Germinal center (tissue), 1 donor: ENCODE data around the gene CCDC88C.
"Not testable (repeated sequence)": the region's sequence is repeated elsewhere in the genome, so short reads cannot be mapped to it uniquely, and the experiment has no call there.

Experiments
- DNase-seq: peaks from one replicate; pipeline ENCODE4 v3.0.0; 2012; ENCODE audit warnings: mixed read lengths, low spot score

Gene CCDC88C, protein sequence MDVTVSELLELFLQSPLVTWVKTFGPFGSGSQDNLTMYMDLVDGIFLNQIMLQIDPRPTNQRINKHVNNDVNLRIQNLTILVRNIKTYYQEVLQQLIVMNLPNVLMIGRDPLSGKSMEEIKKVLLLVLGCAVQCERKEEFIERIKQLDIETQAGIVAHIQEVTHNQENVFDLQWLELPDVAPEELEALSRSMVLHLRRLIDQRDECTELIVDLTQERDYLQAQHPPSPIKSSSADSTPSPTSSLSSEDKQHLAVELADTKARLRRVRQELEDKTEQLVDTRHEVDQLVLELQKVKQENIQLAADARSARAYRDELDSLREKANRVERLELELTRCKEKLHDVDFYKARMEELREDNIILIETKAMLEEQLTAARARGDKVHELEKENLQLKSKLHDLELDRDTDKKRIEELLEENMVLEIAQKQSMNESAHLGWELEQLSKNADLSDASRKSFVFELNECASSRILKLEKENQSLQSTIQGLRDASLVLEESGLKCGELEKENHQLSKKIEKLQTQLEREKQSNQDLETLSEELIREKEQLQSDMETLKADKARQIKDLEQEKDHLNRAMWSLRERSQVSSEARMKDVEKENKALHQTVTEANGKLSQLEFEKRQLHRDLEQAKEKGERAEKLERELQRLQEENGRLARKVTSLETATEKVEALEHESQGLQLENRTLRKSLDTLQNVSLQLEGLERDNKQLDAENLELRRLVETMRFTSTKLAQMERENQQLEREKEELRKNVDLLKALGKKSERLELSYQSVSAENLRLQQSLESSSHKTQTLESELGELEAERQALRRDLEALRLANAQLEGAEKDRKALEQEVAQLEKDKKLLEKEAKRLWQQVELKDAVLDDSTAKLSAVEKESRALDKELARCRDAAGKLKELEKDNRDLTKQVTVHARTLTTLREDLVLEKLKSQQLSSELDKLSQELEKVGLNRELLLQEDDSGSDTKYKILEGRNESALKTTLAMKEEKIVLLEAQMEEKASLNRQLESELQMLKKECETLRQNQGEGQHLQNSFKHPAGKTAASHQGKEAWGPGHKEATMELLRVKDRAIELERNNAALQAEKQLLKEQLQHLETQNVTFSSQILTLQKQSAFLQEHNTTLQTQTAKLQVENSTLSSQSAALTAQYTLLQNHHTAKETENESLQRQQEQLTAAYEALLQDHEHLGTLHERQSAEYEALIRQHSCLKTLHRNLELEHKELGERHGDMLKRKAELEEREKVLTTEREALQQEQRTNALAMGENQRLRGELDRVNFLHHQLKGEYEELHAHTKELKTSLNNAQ (N-terminal part only)

GRCh38 chr14:91417120-91417982 lies at the start of gene CCDC88C:
Gene CCDC88C (minus strand): TSS chr14:91417820. CDS start chr14:91417690, 130 bp downstream.
- peak; percentile 81 for DNase-seq

- no peak for DNase-seq
These were observed 48.6 kb upstream of the CCDC88C start for GRCh38 chr14:91466192-91466591.

- DNase-seq = no peak
These were observed 47.1 kb upstream of the CCDC88C start for GRCh38 chr14:91464615-91465205.

GRCh38 chr14:91458612-91459011 lies 41.0 kb upstream of the CCDC88C start:
- no peak for DNase-seq

GRCh38 chr14:91456283-91456682 lies 38.7 kb upstream of the CCDC88C start:
- DNase-seq = no peak

DNA sequence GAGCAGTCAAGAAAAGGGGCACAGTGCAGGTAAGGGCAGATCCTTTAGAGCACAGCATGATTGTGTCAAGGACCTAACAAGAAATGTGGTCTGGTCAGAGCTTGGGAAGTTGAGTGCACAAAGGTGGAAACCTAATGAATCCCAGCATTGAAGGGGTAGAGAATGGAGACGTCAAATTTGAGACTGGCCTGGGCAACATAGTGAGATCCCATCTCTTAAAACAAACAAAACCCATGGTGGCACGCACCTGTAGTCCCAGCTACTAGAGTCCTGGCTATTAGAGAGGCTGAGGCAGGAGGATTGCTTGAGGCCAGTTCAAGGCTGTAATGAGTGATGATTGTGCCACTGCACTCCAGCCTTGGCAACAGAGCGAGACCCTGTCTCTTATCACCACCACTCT lies 37.0 kb upstream of the CCDC88C start:
- no peak for DNase-seq

GRCh38 chr14:91454155-91454554 lies 36.5 kb upstream of the CCDC88C start:
- no peak for DNase-seq

DNA sequence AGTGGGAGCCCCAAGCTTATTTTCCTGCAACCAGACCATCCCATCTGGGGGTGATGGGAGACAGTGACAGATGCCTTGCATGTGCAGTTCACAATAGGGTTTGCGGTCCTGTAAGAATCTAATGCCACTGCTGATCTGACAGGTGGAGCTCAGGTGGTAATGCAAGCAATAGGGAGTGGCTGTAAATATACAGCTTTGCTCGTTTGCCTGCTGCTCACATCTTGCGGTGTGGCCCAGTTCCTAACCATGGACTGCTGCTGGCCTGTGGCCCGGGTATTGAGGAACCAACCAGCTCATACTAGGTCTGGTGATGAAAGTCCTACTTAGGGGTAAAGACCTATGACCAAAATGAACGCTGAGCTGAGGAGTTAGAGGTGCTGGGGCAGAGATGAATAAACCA lies 36.1 kb upstream of the CCDC88C start:
- DNase-seq = no peak

- DNase-seq = no peak
These were observed 26.9 kb upstream of the CCDC88C start for GRCh38 chr14:91444335-91445020.

DNA sequence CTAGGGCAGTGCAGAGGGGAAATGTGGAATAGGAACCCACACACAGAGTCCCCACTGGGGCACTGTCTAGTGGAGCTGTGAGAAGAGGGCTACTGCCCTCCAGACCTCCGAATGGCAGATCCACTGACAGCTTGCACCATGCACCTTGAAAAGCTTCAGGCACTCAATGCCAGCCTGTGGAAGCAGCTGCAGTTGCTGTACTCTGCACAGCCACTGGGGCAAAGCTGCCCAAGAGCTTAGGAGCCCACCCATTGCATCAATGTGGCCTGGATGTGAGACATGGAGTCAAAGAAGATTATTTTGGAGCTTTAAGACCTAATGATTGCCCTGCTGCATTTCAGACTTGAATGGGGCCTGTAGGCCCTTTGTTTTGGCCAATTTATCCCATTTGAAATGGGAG lies 21.7 kb upstream of the CCDC88C start:
- no peak for DNase-seq

DNA sequence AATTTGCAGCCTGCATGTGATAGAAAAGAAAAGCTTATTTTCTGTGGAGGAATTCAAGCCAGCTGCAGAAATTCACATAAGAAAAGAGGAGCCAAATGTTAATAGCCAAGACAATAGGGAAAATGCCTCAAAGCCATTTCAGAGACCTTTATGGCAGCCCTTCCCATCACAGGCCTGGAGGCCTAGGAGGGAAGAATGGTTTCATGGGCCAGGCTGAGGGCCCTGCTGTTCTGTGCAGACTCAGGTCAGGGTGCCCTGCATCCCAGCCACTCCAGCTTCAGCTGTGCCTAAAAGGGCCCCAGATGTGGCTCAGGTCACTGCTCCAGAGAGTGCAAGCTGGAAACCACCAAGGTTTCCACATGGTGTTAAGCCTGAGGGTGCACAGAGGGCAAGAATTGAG lies 21.2 kb upstream of the CCDC88C start:
- no peak for DNase-seq

- not testable (repeated sequence) for DNase-seq
These were observed 18.6 kb upstream of the CCDC88C start for GRCh38 chr14:91436266-91436665.

GRCh38 chr14:91429385-91429784 lies 11.8 kb upstream of the CCDC88C start:
- no peak for DNase-seq

DNA sequence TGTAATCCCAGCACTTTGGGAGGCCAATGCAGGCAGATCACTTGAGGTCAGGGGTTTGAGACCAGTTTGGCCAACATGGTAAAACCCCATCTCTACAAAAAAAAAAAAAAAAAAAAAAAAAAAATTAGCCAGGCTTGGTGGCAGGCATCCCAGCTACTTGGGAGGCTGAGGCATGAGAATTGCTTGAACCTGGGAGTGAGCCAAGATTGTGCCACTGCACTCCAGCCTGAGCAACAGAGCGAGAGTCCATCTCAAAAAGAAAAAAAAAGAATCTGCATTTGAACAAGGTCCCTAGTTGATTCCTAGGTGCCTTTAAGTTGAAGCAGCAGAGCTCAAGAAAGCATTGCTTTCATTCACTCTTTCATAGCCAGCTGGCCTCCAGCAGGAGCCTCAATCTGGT lies 11.3 kb upstream of the CCDC88C start:
- not testable (repeated sequence) for DNase-seq

DNA sequence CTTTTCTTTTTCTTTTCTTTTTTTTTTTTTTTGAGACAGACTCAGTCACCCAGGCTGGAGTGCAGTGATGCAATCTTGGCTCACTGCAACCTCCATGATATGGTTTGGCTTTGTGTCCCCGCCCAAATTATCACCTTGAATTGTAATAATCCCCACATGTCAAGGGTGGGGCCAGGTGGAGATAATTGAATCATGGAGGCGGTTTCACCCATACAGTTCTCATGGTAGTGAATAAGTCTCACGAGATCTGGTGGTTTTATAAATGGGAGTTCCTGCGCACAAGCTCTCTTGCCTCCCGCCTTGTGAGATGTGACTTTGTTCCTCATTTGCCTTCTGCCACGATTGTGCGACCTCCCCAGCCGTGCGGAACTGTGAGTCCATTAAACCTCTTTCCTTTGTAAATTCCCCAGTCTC lies 7.9 kb upstream of the CCDC88C start:
- not testable (repeated sequence) for DNase-seq

DNA sequence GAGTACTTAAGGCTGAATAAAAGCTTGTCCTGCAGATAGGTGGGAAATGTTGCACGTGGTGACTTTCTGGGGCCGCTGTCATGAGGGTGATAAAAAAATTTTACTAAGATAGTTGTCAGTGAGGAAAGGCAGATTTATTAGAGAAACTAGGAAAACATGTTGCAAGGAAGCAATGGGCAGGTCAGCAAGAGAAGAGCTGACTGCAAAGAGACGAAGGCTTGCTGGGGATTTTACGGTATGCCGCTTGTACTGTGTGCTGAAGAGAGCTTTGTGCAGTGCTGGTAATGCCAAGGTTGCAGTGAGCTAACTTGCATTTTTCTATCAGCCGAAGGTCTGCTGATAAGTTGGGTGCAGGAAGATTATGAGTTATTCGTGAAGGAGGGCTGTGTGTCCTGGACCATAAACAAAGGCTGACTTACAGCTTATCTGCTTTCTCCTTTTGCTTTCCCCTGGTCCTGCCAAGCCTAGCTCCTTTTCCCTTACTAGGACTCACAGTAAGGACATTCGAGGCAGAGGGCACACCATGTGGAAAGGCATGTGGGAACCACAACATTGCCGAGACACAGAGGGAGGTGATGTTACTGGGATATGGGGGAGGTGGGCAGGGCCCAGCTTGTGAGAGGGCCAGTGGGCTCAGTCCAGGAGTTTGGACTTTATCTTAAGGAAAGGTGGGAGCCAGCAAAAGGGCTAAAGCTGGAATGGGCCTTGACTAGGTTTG lies 7.4 kb upstream of the CCDC88C start:
- DNase-seq = no peak

DNA sequence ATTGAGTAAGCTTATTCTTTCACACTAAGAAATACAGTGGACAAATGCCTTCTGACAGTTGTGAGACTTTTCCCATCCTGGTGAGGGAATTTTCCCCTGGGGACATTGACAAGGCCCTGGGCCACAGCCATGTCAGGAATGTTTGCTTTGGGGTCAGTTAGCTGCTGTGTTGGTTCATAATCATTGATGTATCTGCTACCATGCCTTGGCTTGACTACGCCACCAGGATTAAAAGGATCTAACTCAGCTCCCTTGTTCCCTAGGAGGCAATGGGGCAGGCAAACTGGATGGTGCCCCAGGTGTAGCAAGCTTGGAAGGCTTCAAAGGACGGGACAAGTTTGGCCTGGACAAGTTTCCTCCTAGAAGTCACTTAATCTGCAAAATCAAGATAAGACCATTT lies 3.1 kb upstream of the CCDC88C start:
- no peak for DNase-seq

DNA sequence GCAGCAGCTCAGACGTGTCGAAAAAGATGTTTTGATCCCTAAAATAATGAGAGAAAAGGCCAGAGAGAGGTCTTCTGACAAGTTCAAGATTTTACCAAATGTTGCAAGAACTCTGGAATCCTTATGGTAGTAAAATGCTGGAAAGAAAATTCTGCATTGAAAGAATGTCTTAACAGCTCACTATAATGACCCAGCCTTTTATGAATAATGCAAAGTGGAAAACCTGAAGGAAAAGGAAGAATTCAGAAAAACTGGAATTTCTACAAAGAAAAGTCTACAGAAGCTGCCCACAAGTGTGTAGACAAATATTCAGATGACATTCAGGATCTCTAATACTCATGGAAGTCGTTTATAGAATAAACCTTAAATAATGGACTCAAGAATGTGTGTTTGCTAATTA lies 1.8 kb upstream of the CCDC88C start:
- no peak for DNase-seq

- DNase-seq = no peak
These were observed 1.4 kb upstream of the CCDC88C start for GRCh38 chr14:91419044-91419397.
